Fibroblast of skin of left quadriceps (primary cell): ENCODE results near the gene NOL12.
A peak's percentile ranks its signal among the peaks of the same experiment; 100 is the strongest.
"Not testable (repeated sequence)": the region's sequence is repeated elsewhere in the genome, so short reads cannot be mapped to it uniquely, and the experiment has no call there.

Experiments
- DNase-seq, 2 experiments: peaks; one replicate each; pipeline ENCODE4 v3.0.0-alpha.2; 2013; ENCODE audit warnings: low read depth in 2 of 2

NOL12 gene

DNA sequence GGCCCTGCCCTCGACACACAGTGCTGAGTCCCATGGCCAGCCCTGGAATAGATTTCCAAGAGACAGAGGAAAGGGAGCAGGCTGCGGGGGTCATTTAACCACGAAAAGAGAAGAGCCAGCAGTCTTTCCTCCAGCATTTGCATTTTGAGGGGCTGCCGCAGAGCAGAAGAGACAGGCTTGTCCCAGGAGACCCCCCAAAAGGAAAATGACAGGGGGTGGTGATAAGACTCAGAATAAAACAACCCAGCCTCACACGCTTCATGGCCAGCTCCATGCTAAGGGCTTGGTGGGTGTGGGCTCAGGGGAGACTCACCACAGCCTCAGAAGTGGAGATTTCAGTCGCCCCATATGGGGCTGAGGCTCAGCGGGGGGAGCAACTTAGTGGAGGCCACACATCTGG is 27.6 kb downstream of the NOL12 start:
- DNase-seq, result no peak

DNA sequence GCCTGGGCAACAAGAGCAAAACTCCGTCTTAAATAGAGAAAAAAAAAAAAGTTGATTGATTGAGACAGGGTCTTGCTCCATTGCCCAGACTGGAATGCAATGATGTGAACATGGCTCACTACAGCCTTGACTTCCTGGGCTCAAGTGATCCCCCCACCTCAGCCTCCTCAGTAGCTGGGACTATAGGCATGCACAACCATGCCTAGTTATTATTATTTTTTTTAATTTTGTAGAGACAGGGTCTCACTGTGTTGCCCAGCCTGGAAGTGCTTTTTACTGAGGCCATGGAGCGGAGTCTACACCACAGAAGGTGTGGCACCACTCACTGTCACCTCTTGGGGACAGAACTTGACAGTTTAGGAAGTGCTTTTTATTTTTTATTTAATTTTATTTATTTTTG is 28.5 kb downstream of the NOL12 start:
- no peak for DNase-seq

DNA sequence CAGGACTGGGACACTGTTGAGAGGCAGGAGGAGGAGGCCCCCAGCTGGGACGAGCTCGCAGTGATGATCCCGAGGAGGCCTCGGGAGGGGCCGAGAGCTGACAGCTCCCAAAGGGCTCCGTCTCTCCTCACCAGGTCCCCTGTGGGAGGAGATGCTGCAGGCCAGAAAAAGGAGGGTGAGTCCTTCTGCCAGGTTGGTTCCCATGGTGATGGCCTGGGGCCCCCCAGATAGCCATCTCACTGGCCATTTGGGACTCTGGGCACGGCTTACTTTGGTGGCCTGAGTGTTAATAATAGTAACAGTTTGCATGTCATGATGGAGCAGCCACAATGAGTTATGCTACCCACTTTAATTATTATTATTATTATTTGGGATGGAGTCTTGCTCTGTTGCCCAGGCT is 29.6 kb downstream of the NOL12 start:
- DNase-seq, result no peak

DNA sequence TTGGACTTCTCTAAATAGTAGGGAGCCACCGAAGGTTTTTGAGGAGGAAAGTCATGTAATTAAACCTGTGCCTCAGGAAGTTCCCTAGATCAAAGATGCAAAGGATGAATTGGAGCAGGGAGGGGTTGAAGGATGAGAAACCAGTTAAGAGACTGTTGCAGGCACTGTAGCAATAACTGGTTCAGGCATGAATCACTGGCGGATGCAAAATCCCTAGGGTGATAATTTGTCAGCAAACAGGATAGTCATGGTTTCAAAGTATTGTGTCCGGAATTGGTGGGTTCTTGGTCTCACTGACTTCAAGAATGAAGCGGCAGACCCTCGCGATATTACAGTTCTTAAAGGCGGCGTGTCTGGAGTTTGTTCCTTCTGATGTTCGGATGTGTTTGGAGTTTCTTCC is 30.6 kb downstream of the NOL12 start:
- peak; percentile 9 to 14 for DNase-seq

DNA sequence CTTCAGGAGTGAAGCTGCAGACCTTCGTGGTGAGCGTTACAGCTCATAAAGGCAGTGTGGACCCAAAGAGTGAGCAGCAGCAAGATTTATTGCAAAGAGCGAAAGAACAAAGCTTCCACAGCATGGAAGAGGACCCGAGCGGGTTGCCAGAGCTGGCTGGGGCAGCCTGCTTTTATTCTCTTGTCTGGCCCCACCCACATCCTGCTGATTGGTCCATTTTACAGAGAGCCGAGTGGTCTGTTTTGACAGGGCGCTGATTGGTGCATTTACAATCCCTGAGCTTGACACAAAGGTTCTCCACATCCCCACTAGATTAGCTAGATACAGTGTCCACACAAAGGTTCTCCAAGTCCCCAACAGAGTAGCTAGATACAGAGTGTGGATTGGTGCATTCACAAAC is 31.1 kb downstream of the NOL12 start:
- not testable (repeated sequence) for DNase-seq

DNA sequence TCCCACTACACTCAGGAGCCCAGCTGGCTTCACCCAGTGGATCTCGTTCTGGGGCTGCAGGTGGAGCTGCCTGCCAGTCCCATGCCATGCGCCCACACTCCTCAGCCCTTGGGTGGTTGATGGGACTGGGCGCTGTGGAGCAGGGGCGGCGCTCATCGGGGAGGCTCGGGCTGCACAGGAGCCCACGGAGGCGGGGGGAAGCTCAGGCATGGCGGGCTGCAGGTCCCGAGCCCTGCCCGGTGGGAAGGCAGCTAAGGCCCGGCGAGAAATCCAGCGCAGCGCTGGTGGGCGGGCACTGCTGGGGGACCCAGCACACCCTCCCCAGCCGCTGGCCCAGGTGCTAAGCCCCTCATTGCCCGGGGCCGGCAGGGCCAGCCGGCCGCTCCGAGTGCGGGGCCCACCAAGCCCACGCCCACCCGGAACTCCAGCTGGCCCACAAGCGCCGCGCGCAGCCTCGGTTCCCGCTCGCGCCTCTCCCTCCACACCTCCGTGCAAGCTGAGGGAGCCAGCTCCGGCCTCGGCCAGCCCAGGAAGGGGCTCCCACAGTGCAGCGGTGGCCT is 31.7 kb downstream of the NOL12 start:
- DNase-seq, result not testable (repeated sequence)

DNA sequence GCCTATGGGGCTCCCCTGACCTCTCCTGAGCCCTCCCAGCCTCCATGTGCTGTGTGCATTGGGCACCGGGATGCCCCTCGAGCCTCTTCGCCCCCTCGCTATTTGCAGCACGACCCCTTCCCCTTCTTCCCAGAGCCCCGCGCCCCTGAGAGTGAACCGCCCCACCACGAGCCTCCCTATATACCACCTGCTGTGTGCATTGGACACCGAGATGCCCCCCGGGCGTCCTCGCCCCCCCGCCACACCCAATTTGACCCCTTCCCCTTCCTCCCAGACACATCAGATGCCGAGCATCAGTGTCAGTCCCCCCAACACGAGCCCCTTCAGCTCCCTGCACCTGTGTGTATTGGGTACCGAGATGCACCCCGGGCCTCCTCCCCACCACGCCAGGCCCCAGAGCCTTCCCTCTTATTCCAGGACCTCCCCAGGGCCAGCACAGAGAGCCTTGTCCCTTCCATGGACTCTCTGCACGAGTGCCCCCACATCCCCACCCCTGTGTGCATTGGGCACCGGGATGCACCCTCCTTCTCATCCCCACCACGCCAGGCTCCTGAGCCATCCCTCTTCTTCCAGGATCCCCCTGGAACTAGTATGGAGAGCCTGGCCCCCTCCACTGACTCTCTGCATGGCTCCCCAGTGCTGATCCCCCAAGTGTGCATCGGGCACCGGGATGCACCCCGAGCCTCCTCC is 39.6 kb downstream of the NOL12 start:
- DNase-seq, result no peak

DNA sequence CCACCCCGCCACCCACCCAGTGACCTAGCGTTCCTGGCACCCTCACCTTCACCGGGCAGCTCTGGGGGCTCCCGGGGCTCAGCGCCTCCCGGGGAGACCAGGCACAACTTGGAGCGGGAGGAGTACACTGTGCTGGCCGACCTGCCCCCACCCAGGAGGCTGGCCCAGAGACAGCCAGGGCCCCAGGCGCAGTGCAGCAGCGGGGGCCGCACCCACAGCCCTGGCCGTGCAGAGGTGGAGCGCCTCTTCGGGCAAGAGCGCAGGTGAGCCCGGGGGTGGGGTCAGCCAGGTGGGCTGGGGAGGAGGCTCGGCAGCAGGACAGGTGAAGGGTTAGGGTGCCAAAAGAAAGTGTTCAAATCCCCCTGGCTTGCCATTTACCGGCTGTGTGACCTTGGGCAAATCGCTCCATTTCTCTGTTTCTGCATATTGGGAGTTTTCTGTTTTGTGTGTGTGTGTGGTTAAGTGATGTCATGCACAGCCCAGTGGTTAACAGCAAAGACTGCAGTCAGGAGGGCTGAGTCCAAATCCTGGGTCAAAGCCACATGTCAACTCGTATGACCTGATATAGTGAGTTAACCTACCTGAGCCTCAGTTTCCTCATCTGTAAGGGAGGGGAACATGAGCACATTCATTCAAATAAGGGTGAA is 40.2 kb downstream of the NOL12 start:
- no peak for DNase-seq

DNA sequence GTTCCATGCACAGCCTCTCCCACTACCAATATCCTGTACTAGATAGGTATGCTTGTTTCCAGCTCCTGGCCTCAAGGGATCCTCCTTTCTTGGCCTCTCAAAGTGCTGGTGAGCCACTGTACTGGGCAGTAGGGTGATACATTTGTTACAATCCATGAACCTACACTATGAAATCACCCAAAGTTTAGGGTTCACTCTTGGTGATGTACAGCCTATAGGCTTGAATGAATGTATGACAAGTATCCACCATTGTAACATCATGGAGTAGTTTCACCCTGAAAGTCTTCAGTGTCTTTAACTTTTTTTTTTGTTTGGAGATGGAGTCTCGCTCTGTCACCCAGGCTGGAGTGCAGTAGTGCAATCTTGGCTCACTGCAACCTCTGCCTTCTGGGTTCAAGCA is 42.5 kb downstream of the NOL12 start:
- DNase-seq, result no peak

DNA sequence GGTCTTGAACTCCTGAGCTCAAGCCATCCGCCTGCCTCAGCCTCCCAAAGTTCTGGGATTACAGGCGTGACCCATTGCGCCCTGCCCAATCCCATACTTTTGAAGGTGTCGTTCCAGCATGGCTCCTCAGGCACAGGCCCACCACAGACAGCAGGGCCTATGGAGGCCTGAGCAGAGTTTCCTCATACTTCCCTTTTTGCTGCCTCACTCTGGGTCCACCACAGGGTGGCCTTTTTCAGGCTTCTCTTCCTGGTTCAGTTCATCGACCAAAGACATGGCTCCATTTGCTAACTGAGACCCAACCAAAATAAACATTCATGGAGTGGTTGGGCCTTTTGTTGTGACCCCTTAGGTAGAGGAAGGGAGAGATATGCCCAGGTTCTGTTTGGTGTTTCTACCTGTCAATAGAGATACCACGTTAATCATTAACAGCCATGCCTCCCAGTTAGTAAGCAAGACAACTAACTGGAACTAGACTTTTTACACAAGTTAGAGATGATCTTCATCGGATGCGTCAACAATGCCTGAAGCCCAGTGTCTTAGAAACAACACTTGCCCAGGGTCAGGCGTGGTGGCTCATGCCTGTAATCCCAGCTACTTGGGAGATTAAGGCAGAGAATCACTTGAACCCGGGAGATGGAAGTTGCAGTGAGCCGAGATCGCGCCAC is 45.8 kb downstream of the NOL12 start:
- no peak for DNase-seq

DNA sequence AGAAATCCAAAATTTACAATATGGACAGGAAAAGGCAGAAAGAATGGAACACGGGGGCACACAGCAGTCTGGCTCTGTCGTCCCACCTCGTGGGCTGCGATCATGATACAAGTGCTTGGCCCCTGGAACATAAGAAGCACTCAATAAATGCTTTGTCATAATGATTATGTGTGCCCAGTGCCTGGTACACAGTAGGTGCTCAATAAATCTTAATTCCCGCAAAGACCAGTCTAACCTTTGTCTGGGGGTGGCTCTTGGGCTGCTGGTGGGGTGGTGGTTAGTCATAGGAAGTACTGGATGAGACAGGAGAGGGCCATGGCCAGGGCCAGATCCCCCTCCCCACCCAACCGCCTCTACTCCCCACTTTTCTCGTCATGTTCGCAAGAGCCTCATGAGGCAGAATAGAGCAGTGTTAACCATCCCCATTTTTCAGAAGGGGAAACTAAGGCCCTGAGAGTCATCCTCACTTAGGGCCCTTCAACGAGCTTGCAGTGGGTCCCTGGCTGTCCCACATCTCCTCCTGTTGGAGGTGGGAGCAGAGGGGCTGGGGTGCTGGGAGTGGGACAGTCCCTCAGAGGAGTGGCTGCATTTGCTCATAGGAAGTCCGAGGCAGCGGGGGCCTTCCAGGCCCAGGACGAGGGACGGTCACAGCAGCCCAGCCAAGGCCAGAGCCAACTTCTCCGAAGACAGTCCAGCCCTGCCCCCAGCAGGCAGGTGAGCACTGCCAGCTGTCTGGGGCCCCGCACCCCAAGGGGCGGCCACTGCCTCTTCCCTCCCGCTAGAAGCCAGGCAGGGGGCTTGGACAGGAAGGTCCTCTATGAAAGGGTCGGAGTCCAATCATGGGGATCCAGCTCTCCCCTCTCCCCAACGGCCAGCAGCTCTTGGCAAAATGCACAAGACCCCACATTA is 46.8 kb downstream of the NOL12 start:
- no peak for DNase-seq

DNA sequence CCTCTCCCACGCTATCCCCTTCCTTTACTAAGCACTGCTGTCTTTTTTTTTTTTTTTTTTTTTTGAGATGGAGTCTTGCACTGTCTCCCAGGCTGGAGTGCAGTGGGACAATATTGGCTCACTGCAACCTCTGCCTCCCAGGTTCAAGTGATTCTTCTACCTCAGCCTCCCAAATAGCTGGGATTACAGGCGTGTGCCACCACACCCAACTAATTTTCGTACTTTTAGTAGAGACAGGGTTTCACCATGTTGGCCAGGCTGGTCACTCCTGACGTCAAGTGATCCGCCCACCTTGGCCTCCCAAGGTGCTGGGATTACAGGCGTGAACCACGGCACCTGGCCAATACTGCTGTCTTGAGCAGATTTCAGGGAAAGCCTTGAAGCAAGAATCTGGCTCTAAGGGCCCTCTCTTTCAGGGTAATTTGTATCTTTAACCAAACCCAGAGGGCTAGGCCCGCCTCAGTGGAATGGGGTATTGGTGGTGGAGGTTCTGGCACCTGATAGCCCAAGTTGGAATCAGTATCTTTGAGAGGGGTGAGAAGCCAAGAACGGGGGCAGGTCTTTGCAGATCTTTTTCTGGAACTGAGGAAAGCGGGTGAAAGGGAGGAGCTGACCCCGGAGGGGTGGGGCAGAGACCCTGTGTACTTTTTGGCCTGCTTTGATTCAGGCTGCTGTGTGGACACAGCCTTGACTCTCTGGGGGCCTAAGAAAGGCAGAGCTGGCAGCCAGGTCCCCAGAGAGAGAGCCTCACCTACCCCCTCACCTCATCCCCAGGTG is 47.7 kb downstream of the NOL12 start:
- DNase-seq, result no peak

DNA sequence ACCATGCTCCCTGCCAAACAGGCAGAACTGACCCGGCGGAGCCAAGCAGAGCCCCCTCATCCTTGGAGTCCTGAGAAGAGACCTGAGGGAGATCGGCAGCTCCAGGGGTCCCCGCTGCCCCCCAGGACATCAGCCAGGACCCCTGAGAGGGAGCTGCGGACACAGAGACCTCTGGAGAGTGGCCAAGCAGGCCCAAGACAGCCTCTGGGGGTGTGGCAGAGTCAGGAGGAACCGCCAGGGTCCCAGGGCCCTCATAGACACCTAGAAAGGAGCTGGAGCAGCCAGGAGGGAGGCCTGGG is 48.2 kb downstream of the NOL12 start:
- DNase-seq, result no peak

DNA sequence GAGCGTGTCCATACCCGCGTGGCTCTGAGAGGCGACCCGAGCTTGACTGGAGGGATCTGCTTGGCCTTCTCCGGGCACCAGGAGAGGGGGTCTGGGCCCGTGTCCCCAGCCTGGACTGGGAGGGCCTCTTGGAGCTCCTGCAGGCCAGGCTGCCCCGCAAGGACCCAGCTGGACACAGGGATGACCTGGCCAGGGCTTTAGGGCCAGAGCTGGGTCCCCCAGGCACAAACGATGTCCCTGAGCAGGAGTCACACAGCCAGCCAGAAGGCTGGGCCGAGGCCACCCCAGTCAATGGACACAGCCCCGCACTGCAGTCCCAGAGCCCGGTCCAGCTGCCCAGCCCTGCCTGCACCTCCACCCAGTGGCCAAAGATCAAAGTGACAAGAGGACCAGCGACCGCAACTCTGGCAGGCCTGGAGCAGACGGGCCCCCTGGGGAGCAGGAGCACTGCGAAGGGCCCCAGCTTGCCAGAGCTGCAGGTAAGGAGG is 48.9 kb downstream of the NOL12 start:
- DNase-seq, result no peak

DNA sequence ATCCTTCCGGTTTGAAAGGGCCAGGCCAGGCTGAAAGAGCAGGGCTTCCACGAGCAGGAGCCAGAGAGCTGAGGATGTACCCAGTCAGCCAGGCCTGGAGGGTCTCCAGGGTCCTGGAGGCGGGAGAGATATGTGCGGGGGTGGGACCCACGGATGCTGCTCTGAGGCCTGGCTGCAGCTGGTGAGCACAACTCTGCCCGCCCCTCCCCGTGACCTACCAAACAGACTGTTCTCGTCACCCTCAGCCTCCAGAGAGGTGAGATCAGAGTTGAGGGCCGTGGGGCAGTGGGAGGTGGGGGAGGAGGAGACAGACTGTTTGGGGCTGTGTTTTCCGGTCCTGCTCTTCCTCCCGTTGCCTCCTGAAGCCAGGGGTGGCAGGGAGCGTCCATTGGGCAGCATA is 52.9 kb downstream of the NOL12 start:
- no peak for DNase-seq

DNA sequence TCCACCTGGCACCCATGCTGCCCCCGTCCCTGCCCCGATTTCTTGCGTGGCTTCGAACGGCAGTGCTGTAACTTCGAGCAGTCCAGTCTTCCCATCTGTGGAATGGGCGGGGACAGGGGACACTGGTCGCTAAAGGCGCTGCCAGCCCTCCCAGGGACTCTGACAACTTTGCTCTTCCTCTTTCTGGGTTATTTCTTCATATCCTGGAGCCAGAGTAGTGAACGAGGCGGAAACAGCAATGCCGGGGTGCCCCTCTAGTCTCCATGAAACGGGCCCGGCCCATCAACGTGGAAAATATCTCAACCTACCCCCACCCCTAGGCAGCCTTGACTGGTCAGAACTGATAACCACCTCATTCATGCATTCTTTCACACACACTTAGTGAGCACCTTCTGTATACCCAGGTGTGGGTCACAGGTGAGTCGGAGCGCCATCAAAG is 53.5 kb downstream of the NOL12 start:
- no peak for DNase-seq

DNA sequence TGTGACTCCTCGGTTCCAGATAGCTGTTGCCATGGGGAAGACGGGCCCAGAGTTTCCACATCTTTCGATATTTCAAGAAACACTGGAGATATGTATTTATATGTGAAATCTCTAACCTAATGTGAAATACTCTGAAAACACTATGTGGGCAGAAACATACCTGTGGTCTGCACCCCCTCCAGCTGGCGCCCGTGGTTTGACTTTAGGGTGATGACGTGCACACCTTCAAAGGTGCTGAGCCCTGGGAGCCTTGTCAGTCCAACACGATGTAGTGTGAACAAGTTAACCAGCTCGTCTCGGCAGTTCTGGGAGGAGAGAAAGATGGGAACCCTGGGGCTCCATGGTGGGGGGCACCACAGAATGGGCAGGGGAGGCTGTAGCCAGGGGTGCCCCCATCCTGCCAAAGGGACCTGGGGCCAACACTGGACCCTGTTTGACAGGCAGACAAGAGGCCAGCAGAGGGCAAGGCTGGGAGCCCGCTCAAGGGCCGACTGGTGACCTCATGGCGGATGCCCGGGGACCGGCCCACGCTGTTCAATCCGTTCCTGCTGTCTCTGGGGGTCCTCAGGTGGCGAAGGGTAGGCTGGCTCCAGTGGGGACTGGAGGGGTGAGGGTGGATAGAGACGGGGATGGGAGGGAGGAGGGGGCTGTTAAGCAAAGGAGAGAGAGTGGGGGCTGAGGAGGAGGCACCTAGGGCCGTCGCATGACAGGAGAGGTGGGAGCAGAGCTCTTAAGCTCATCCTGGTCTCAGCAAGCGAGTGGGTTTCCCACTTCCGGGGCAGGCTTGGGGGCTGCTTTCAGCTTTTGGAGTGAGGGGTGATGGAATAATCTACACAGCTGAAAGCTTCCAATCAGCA is 54.5 kb downstream of the NOL12 start:
- DNase-seq, result no peak

DNA sequence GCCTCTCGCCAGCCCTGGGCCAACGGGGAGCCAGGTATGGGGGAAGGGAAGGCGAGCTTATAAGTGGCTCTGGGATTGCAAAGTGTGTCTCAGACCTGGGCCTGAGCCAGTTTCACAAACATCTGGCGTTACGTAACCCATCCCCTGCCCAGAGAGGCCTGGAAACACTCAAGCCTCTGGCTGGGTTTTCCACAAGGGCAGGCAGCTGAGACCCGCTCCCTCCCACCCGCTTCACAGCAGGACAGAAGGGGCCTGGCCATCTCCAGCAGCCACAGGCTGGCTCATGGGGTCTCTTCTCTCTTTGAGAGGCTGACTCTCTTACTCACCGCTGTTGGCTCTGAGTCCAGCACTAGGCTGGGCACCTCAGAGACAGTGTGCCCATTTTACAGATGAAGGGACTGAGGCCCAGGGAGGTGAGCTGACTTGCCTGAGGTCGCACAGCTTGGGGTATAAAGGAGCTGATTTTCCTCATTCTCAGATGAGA is 55.2 kb downstream of the NOL12 start:
- peak; percentile 97 to 98 for DNase-seq

DNA sequence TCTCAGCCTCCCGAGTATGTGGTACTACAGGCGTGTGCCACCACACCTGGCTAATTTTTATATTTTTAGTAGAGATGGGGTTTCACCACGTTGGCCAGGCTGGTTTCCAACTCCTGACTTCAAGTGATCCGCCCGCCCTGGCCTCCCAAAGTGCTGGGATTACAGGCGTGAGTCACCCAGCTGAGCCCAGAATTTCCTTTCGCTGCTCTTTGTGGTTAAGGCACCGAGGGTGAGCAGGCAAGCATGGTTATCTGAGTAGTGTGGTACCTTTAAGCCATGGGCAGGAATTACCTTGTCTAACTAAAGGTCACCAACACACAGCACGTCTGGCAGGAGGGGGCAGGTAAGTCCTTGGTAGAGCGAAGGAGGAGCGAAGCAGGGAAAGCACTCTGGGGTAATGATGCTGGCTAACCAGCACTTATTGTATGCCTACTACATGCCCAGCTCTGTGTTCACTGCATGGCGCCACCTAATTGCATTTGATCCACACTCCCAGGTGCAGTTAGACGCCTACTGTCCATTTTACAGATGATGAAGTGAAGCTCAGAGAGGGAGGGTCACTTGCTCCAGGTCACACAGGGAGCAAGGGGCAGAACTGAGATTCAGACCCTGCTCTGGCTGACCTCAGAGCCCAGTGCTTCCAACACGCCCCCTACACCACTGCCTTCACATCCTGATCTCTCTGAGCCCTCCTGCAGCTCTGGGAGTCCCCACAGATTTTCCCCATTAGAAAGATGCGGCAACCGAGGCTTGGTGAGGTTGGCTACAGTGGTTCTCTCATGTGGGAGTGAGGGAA is 56.4 kb downstream of the NOL12 start:
- peak; percentile 70 to 74 for DNase-seq
